Gastroesophageal sphincter (tissue), 3 donors: ENCODE results near the gene AFG1L.

Experiments used
- CTCF ChIP-seq, 4 experiments: fragments of 200-600 bp in 2 of 4; fragments of 450-650 bp in 2 of 4; sonication (generic) in 1 of 4; IDR thresholded peaks; one replicate each; pipeline ENCODE4 v1.5.1; 2017 to 2019; ENCODE audit warnings: antibody characterized with exemption in 4 of 4, mild to moderate bottlenecking in 2 of 4, moderate library complexity in 2 of 4
- EP300 ChIP-seq: sonication (generic); formaldehyde crosslinking; IDR thresholded peaks from one replicate; pipeline ENCODE4 v1.6.1; 2017; ENCODE audit warnings: antibody characterized with exemption, mild to moderate bottlenecking
- POLR2A ChIP-seq, 2 donors: fragments of 450-650 bp; IDR thresholded peaks; one replicate each; pipeline ENCODE4 v1.6.1; 2017; ENCODE audit warnings: antibody characterized with exemption in 2 of 2, mild to moderate bottlenecking in 2 of 2, moderate library complexity in 1 of 2
- POLR2AphosphoS5 ChIP-seq: sonication (generic); formaldehyde crosslinking; IDR thresholded peaks from one replicate; pipeline ENCODE4 v1.6.1; 2017; ENCODE audit warnings: antibody characterized with exemption

GRCh38 chr6:108364470-108364869 lies 69.6 kb downstream of the AFG1L start:
- TF ChIP-seq POLR2A (IDR thresholded peaks at IDR 0.05), result no peak
- TF ChIP-seq CTCF (IDR thresholded peaks at IDR 0.05), result no peak
- TF ChIP-seq EP300, result no peak
- TF ChIP-seq POLR2AphosphoS5, result no peak
